Measurements from ENCODE around the gene COA6.
"Not testable (repeated sequence)": the region's sequence is repeated elsewhere in the genome, so short reads cannot be mapped to it uniquely, and the experiment has no call there.

The COA6 gene

DNA sequence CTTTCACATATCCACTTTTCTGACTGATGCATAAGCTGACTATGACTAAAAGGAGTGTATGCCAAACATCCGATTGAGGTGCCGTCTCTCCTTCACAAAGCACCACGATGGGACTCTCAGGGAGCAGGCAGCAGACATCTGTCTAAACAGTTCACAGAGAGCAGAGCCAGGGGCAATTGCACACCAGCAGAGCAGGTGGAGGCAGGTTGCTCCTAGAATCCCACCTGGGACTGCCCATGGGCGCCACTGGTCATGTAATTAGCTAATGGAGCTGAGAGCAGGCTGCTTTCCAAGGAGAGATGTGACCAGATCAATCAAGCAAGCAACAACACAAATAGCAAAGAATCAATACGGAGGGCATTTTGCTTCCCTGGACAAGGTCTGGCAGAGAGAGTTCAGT lies 30.5 kb upstream of the COA6 start:
- H3K9me3 ChIP-seq (ENCODE audit: control insufficient read depth, insufficient read depth, low read length) = no peaks in the 10 kb centered on the region; the same call in 1 of the 2 replicates
- no peak overlapping the region for H3K4me3 ChIP-seq (ENCODE audit: low read depth, low read length)
- H3K36me3 ChIP-seq (ENCODE audit: control insufficient read depth, insufficient read depth, low read length) = no peaks in the 10 kb centered on the region
- no peak overlapping the region for H3K27ac ChIP-seq (ENCODE audit: low read depth, low read length)
- H3K9ac ChIP-seq (ENCODE audit: low read depth, low read length) = no peak overlapping the region
- H3K4me1 ChIP-seq (ENCODE audit: control insufficient read depth, insufficient read depth, low read length) = no peaks in the 10 kb centered on the region
- no peaks in the 10 kb centered on the region for H3K27me3 ChIP-seq (ENCODE audit: control insufficient read depth, insufficient read depth, low read length)

DNA sequence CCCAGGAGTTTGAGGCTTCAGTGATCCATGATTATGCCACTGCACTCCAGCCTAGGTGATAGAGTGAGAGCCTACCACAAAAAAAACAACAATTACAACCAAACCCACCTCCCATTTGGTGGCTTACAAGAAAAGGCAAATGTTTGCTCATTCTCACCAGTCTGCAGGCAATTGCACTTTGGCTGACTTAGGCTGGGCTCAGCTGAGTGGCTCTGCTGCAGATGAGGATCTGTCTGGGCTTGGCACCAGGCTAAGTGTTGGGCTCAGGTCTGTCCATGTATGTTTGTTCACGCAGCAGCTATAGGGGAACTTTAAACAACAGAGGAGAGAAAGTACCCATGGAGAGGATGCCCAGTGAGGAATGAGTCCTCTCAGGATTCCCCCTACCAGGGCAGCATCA lies 28.0 kb upstream of the COA6 start:
- no peaks in the 10 kb centered on the region for H3K27me3 ChIP-seq (ENCODE audit: control insufficient read depth, insufficient read depth, low read length)
- no peak overlapping the region for H3K27ac ChIP-seq (ENCODE audit: low read depth, low read length)
- no peak overlapping the region for H3K9ac ChIP-seq (ENCODE audit: low read depth, low read length)
- H3K4me1 ChIP-seq (ENCODE audit: control insufficient read depth, insufficient read depth, low read length) = no peaks in the 10 kb centered on the region
- no peak overlapping the region for H3K4me3 ChIP-seq (ENCODE audit: low read depth, low read length)
- no peaks in the 10 kb centered on the region for H3K36me3 ChIP-seq (ENCODE audit: control insufficient read depth, insufficient read depth, low read length)
- no peaks in the 10 kb centered on the region for H3K9me3 ChIP-seq (ENCODE audit: control insufficient read depth, insufficient read depth, low read length)

DNA sequence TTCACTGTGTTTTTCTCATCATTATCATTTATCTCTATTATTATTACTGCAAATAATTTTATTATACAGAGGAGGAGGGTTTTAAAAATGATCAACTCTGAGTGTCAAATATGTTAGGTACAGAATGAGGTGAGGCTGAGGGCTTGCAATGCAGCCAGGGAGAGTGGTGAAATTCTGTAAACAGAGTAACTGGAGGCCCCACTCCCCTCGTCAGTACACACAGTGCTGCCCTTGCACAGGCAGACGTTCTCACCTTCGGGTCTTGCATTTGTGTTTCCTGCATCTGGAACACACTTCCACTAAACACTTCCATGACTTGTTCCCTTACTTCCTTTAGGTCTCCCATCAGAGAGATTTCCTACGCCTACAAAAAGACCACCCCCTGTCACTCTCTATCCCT lies 24.3 kb upstream of the COA6 start:
- H3K27ac ChIP-seq (ENCODE audit: low read depth, low read length) = no peak overlapping the region
- H3K9ac ChIP-seq (ENCODE audit: low read depth, low read length) = no peak overlapping the region
- no peak overlapping the region for H3K4me3 ChIP-seq (ENCODE audit: low read depth, low read length)
- H3K4me1 ChIP-seq (ENCODE audit: control insufficient read depth, insufficient read depth, low read length) = no peaks in the 10 kb centered on the region
- no peaks in the 10 kb centered on the region for H3K9me3 ChIP-seq (ENCODE audit: control insufficient read depth, insufficient read depth, low read length)
- H3K27me3 ChIP-seq (ENCODE audit: control insufficient read depth, insufficient read depth, low read length) = no peaks in the 10 kb centered on the region
- H3K36me3 ChIP-seq (ENCODE audit: control insufficient read depth, insufficient read depth, low read length) = no peaks in the 10 kb centered on the region

- no peak overlapping the region for H3K9ac ChIP-seq (ENCODE audit: low read depth, low read length)
- no peak overlapping the region for H3K4me3 ChIP-seq (ENCODE audit: low read depth, low read length)
Observed at GRCh38 chr1:234355782-234356510, 17.3 kb upstream of the COA6 start.

GRCh38 chr1:234356615-234357269 lies 16.5 kb upstream of the COA6 start:
- H3K9me3 ChIP-seq (ENCODE audit: control insufficient read depth, insufficient read depth, low read length); H3K36me3 ChIP-seq (ENCODE audit: control insufficient read depth, insufficient read depth, low read length); H3K27ac ChIP-seq (ENCODE audit: low read depth, low read length); H3K4me3 ChIP-seq (ENCODE audit: low read depth, low read length); H3K4me1 ChIP-seq (ENCODE audit: control insufficient read depth, insufficient read depth, low read length); H3K27me3 ChIP-seq (ENCODE audit: control insufficient read depth, insufficient read depth, low read length); H3K9ac ChIP-seq (ENCODE audit: low read depth, low read length): not testable (repeated sequence)

More at GRCh38 chr1:234355782-234356510, 17.3 kb upstream of the COA6 start:
- Histone ChIP-seq H3K27me3 (ENCODE audit: control insufficient read depth, insufficient read depth, low read length) (no peaks in the 10 kb centered on the region), H3K27ac (ENCODE audit: low read depth, low read length) (no peak overlapping the region), H3K36me3 (ENCODE audit: control insufficient read depth, insufficient read depth, low read length) (no peaks in the 10 kb centered on the region), H3K9me3 (ENCODE audit: control insufficient read depth, insufficient read depth, low read length) (no peaks in the 10 kb centered on the region), H3K4me1 (ENCODE audit: control insufficient read depth, insufficient read depth, low read length) (0 out of 2 replicates have a peak, but pooled peaks cover 4% of the 10 kb centered on the region)

GRCh38 chr1:234357831-234358230 lies 15.4 kb upstream of the COA6 start:
- Histone ChIP-seq H3K9ac (ENCODE audit: low read depth, low read length) (no peak overlapping the region), H3K4me3 (ENCODE audit: low read depth, low read length) (no peak overlapping the region), H3K9me3 (ENCODE audit: control insufficient read depth, insufficient read depth, low read length) (no peaks in the 10 kb centered on the region), H3K36me3 (ENCODE audit: control insufficient read depth, insufficient read depth, low read length) (no peaks in the 10 kb centered on the region), H3K27ac (ENCODE audit: low read depth, low read length) (no peak overlapping the region), H3K27me3 (ENCODE audit: control insufficient read depth, insufficient read depth, low read length) (no peaks in the 10 kb centered on the region), H3K4me1 (ENCODE audit: control insufficient read depth, insufficient read depth, low read length) (0 out of 2 replicates have a peak, but pooled peaks cover 4% of the 10 kb centered on the region)

GRCh38 chr1:234361102-234361603 lies 12.1 kb upstream of the COA6 start:
- no peak overlapping the region for H3K4me3 ChIP-seq (ENCODE audit: low read depth, low read length)
- no peak overlapping the region for H3K27ac ChIP-seq (ENCODE audit: low read depth, low read length)
- H3K9me3 ChIP-seq (ENCODE audit: control insufficient read depth, insufficient read depth, low read length) = no peaks in the 10 kb centered on the region
- H3K4me1 ChIP-seq (ENCODE audit: control insufficient read depth, insufficient read depth, low read length) = 0 out of 2 replicates have a peak, but pooled peaks cover 4% of the 10 kb centered on the region
- H3K9ac ChIP-seq (ENCODE audit: low read depth, low read length) = no peak overlapping the region
- no peaks in the 10 kb centered on the region for H3K27me3 ChIP-seq (ENCODE audit: control insufficient read depth, insufficient read depth, low read length)
- no peaks in the 10 kb centered on the region for H3K36me3 ChIP-seq (ENCODE audit: control insufficient read depth, insufficient read depth, low read length)

GRCh38 chr1:234362558-234362957 lies 10.7 kb upstream of the COA6 start:
- H3K36me3 ChIP-seq (ENCODE audit: control insufficient read depth, insufficient read depth, low read length) = no peaks in the 10 kb centered on the region
- no peaks in the 10 kb centered on the region for H3K9me3 ChIP-seq (ENCODE audit: control insufficient read depth, insufficient read depth, low read length)
- H3K27ac ChIP-seq (ENCODE audit: low read depth, low read length) = no peak overlapping the region
- no peak overlapping the region for H3K4me3 ChIP-seq (ENCODE audit: low read depth, low read length)
- H3K27me3 ChIP-seq (ENCODE audit: control insufficient read depth, insufficient read depth, low read length) = no peaks in the 10 kb centered on the region
- no peak overlapping the region for H3K9ac ChIP-seq (ENCODE audit: low read depth, low read length)
- H3K4me1 ChIP-seq (ENCODE audit: control insufficient read depth, insufficient read depth, low read length) = no peaks in the 10 kb centered on the region

GRCh38 chr1:234368320-234369032 lies 4.8 kb upstream of the COA6 start:
- H3K27me3 ChIP-seq (ENCODE audit: control insufficient read depth, insufficient read depth, low read length) = no peaks in the 10 kb centered on the region
- H3K27ac ChIP-seq (ENCODE audit: low read depth, low read length) = no peak overlapping the region
- H3K9me3 ChIP-seq (ENCODE audit: control insufficient read depth, insufficient read depth, low read length) = no peaks in the 10 kb centered on the region
- no peaks in the 10 kb centered on the region for H3K4me1 ChIP-seq (ENCODE audit: control insufficient read depth, insufficient read depth, low read length)
- no peak overlapping the region for H3K4me3 ChIP-seq (ENCODE audit: low read depth, low read length)
- no peak overlapping the region for H3K9ac ChIP-seq (ENCODE audit: low read depth, low read length)
- H3K36me3 ChIP-seq (ENCODE audit: control insufficient read depth, insufficient read depth, low read length) = no peaks in the 10 kb centered on the region

DNA sequence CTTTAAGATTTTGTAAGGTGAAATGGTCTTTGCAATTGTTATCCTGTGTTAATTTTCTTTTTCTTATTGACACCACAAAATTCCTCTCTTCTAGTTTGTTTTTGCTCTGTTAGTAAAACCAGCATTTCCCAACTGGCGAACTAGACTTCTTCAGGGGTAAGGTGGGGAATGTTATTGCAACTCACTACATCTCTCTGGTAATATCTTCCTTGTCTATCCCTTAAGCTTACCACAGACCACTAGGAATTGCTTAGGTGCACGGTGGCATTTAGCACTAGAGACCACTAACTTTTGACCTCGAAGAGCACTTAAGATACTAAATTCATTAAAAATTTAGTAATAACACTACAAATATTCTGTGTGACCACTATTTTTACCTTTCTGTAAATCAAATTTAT lies 4.2 kb upstream of the COA6 start:
- no peak overlapping the region for H3K27ac ChIP-seq (ENCODE audit: low read depth, low read length)
- H3K9me3 ChIP-seq (ENCODE audit: control insufficient read depth, insufficient read depth, low read length) = no peaks in the 10 kb centered on the region
- no peak overlapping the region for H3K4me3 ChIP-seq (ENCODE audit: low read depth, low read length)
- no peaks in the 10 kb centered on the region for H3K4me1 ChIP-seq (ENCODE audit: control insufficient read depth, insufficient read depth, low read length)
- no peaks in the 10 kb centered on the region for H3K27me3 ChIP-seq (ENCODE audit: control insufficient read depth, insufficient read depth, low read length)
- no peak overlapping the region for H3K9ac ChIP-seq (ENCODE audit: low read depth, low read length)
- no peaks in the 10 kb centered on the region for H3K36me3 ChIP-seq (ENCODE audit: control insufficient read depth, insufficient read depth, low read length)

DNA sequence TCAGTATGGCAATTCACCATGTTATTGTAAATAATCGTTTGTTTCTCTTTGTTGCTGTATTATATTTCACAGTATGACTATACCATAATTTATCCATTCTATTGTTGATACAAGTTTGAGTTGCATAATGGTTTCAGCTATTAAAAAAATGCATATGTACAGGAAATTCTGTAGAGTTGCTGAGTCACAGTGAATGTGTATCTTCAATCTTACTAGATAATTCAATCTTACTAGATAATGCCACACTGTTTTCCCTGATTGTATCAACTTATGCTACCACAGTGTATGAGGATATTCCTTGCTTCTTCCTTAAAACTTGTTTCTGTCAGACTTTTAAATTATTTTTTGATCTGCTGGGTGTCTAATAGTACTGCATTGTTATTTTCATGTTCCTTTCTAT lies 3.5 kb upstream of the COA6 start:
- Histone ChIP-seq H3K27ac (ENCODE audit: low read depth, low read length) (no peak overlapping the region), H3K4me3 (ENCODE audit: low read depth, low read length) (no peak overlapping the region), H3K4me1 (ENCODE audit: control insufficient read depth, insufficient read depth, low read length) (no peaks in the 10 kb centered on the region), H3K9me3 (ENCODE audit: control insufficient read depth, insufficient read depth, low read length) (no peaks in the 10 kb centered on the region), H3K27me3 (ENCODE audit: control insufficient read depth, insufficient read depth, low read length) (no peaks in the 10 kb centered on the region), H3K36me3 (ENCODE audit: control insufficient read depth, insufficient read depth, low read length) (no peaks in the 10 kb centered on the region), H3K9ac (ENCODE audit: low read depth, low read length) (no peak overlapping the region)
